Left lung (tissue), 10 donors: ENCODE data around the gene NCAPD3. TPM values are rescaled to one million over a fixed set of nuclear protein-coding genes. Genes with fewer than 3 reads are reported as not detected.

ENCODE experiments used
- ATAC-seq: fragments of 200-7000 bp; cut with Tn5 transposase; one replicate; pipeline ENCODE4 v1.9.1; 2020; ENCODE audit warnings: moderate library complexity
- DNase-seq, 4 donors: peaks; one replicate each; pipeline ENCODE4 v3.0.0-alpha.2; 2013 to 2020
- H3K27ac ChIP-seq, 2 donors: fragments of 200-600 bp; sonication (generic) in 1 of 2; one replicate each; pipeline versions ENCODE4 v1.5.0 to v1.8.0; 2020 to 2021
- H3K27me3 ChIP-seq, 2 donors: fragments of 200-600 bp; sonication (generic) in 1 of 2; one replicate each; pipeline versions ENCODE4 v1.5.0 to v1.8.0; 2020 to 2021
- H3K36me3 ChIP-seq, 2 donors: fragments of 200-600 bp; sonication (generic) in 1 of 2; one replicate each; pipeline versions ENCODE4 v1.5.0 to v1.8.0; 2020 to 2021
- H3K4me1 ChIP-seq, 2 donors: fragments of 200-600 bp; one replicate each; pipeline ENCODE4 v1.8.0; 2021
- H3K4me3 ChIP-seq, 2 donors: fragments of 200-600 bp; sonication (generic) in 1 of 2; one replicate each; pipeline versions ENCODE4 v1.5.0 to v1.8.0; 2020 to 2021; ENCODE audit warnings: mild to moderate bottlenecking in 1 of 2
- H3K9me3 ChIP-seq, 2 donors: fragments of 200-600 bp; sonication (generic) in 1 of 2; one replicate each; pipeline versions ENCODE4 v1.5.0 to v1.8.0; 2020 to 2021
- CTCF ChIP-seq, 2 donors: fragments of 200-600 bp; sonication (generic) in 1 of 2; IDR thresholded peaks; one replicate each; pipeline versions ENCODE4 v1.5.0 to v1.8.0; 2021; ENCODE audit warnings: antibody characterized with exemption in 2 of 2
- intact Hi-C, 2 donors: fragments of 100-400 bp; cut with DNase I; formaldehyde crosslinking; loops; one replicate each; pipeline versions ENCODE4 v1.11.2 to v1.14.2; 2022
- polyA plus RNA-seq, 6 donors: library from polyadenylated mRNA; unstranded; fragments of 120-200 nt; gene quantifications; one replicate each; pipeline ENCODE4 v1.2.1, GENCODE V29; 2013; ENCODE audit not compliant: insufficient read length in 6 of 6
- total RNA-seq, 2 donors: library from RNA; stranded (reverse); fragmentation: NEBNext Ultra II Directional; extraction: Animal tissue kit (Norgen Biotek cat#: 25700); gene quantifications; one replicate each; pipeline ENCODE4 v1.2.1, GENCODE V29; 2021
- donor health status: DM: no; HTN: yes; CAD: no.
- donor health status: DM: no; HTN: no; CAD: no.

NCAPD3 gene
- total and polyA plus RNA-seq, 8 donors = 16.4 to 37.7 (median 32.6) TPM

GRCh38 chr11:134140961-134141490 is 82.7 kb downstream of the NCAPD3 start:
- TF ChIP-seq CTCF (IDR thresholded peaks at IDR 0.05) = no peak

GRCh38 chr11:134139873-134140331 is 83.9 kb downstream of the NCAPD3 start:
- intact Hi-C loops = loop anchor here in 1 of 2 donors (5.0 to 10.0 kb wide), 2 partner anchors 88 to 215 kb away; no protein-coding TSS in a partner anchor
- peak in 2 of 4 donors; percentile 68 to 81 for DNase-seq
- peak; percentile 72 to 87 for TF ChIP-seq CTCF (IDR thresholded peaks at IDR 0.05)
- Histone ChIP-seq H3K27ac (no peak overlapping the region), H3K36me3 (no peaks in the 10 kb centered on the region), H3K4me1 (no peaks in the 10 kb centered on the region), H3K9me3 (no peaks in the 10 kb centered on the region), H3K27me3 (no peaks in the 10 kb centered on the region), H3K4me3 (no peak overlapping the region)
- ATAC-seq = peak; percentile 92

More at GRCh38 chr11:134140961-134141490, 82.7 kb downstream of the NCAPD3 start:
- no peak for DNase-seq
- peaks cover 0 to 6% of the 10 kb centered on the region in 2 donors for H3K36me3 ChIP-seq
- ATAC-seq = no peak
- intact Hi-C loops = loop anchor here in 1 of 2 donors (10.0 kb wide), 1 partner anchor 216 kb away; no protein-coding TSS in a partner anchor
- H3K4me1 ChIP-seq = no peaks in the 10 kb centered on the region
- H3K27me3 ChIP-seq = no peaks in the 10 kb centered on the region
- H3K9me3 ChIP-seq = no peaks in the 10 kb centered on the region
- no peak overlapping the region for H3K4me3 ChIP-seq
- H3K27ac ChIP-seq = no peak overlapping the region

GRCh38 chr11:134139303-134139872 is 84.4 kb downstream of the NCAPD3 start:
- Histone ChIP-seq H3K4me3 (no peak overlapping the region), H3K27me3 (no peaks in the 10 kb centered on the region), H3K36me3 (no peaks in the 10 kb centered on the region), H3K27ac (no peak overlapping the region), H3K9me3 (no peaks in the 10 kb centered on the region), H3K4me1 (no peaks in the 10 kb centered on the region)
- ATAC-seq = peak; percentile 14
- intact Hi-C loops = loop anchor here in 1 of 2 donors (5.0 kb wide), 1 partner anchor 87 kb away; no protein-coding TSS in a partner anchor
- no peak for DNase-seq
- no peak for TF ChIP-seq CTCF (IDR thresholded peaks at IDR 0.05)

GRCh38 chr11:134138376-134138775 is 85.4 kb downstream of the NCAPD3 start:
- no peaks in the 10 kb centered on the region for H3K36me3 ChIP-seq
- H3K4me1 ChIP-seq = no peaks in the 10 kb centered on the region
- TF ChIP-seq CTCF (IDR thresholded peaks at IDR 0.05) = no peak
- no peaks in the 10 kb centered on the region for H3K27me3 ChIP-seq
- DNase-seq (no peak), ATAC-seq (no peak)
- H3K9me3 ChIP-seq = no peaks in the 10 kb centered on the region
- H3K4me3 ChIP-seq = no peak overlapping the region
- no peak overlapping the region for H3K27ac ChIP-seq
- intact Hi-C loops = loop anchor here in 1 of 2 donors (5.0 kb wide), 1 partner anchor 86 kb away; no protein-coding TSS in a partner anchor

- H3K27ac ChIP-seq = no peak overlapping the region
- H3K4me1 ChIP-seq = no peaks in the 10 kb centered on the region
- ATAC-seq (no peak), DNase-seq (no peak)
- intact Hi-C loops = no loop called here
- H3K9me3 ChIP-seq = peaks cover 0 to 18% of the 10 kb centered on the region in 2 donors
- H3K27me3 ChIP-seq = no peaks in the 10 kb centered on the region
- H3K36me3 ChIP-seq = no peaks in the 10 kb centered on the region
- TF ChIP-seq CTCF (IDR thresholded peaks at IDR 0.05) = no peak
- no peak overlapping the region for H3K4me3 ChIP-seq
These were observed 89.6 kb downstream of the NCAPD3 start for GRCh38 chr11:134134167-134134566.
